Eye (tissue), 1 donor: ENCODE measurements around the gene OR4K2.
"Not testable (repeated sequence)": the region's sequence is repeated elsewhere in the genome, so short reads cannot be mapped to it uniquely, and the experiment has no call there.

ENCODE experiments used
- DNase-seq: peaks from one replicate; pipeline ENCODE4 v3.0.0-alpha.2; 2015

Gene OR4K2

DNA sequence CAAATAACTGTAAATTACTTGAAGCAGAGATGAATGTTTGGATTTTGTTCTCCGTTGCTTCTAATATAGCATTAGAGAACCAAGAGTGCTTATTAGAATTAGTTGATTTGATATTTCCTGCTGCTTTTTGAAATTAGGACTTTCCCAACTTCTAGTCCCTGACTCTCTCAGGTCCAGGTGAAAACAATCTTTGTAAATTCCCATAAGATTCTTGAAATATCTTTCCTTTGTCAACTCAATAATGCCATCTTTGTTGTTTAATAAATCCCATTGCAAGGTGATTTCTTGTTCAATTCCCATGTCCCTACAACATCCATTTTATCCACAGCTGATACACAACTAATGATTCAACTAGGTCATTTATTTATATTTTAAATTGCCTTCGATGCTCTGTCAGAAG is at the start of gene OR4K2:
Gene OR4K2, plus strand, starts transcription at position 301 of the 400 bp plus-strand sequence. CDS start 1,126 bp downstream, outside the sequence.
- DNase-seq, result no peak

DNA sequence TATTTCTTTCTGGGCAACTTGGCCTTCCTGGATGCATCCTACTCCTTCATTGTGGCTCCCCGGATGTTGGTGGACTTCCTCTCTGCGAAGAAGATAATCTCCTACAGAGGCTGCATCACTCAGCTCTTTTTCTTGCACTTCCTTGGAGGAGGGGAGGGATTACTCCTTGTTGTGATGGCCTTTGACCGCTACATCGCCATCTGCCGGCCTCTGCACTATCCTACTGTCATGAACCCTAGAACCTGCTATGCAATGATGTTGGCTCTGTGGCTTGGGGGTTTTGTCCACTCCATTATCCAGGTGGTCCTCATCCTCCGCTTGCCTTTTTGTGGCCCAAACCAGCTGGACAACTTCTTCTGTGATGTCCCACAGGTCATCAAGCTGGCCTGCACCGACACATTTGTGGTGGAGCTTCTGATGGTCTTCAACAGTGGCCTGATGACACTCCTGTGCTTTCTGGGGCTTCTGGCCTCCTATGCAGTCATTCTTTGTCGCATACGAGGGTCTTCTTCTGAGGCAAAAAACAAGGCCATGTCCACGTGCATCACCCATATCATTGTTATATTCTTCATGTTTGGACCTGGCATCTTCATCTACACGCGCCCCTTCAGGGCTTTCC is 47.2 kb upstream of the OR4K2 start:
- DNase-seq, result not testable (repeated sequence)

DNA sequence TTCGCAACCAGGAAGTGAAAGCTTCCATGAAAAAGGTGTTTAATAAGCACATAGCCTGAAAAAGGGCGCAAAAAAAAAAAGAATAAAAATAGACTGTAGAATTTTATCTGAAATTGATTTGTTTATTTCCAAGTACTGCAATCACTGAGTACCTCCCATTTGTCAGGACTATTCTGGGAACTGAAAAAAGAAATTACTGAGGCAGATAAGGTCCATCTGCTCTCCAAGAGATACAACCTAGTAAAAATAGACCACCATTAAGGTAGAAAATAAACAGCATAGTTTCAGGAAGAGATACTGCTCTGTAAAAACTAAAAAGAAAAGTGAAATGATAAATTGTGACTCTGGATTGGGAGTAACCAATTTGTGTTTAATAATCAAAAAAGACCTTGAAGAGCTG is 46.6 kb upstream of the OR4K2 start:
- no peak for DNase-seq

GRCh38 chr14:19834203-19834848 is 40.6 kb upstream of the OR4K2 start:
- DNase-seq, result not testable (repeated sequence)

DNA sequence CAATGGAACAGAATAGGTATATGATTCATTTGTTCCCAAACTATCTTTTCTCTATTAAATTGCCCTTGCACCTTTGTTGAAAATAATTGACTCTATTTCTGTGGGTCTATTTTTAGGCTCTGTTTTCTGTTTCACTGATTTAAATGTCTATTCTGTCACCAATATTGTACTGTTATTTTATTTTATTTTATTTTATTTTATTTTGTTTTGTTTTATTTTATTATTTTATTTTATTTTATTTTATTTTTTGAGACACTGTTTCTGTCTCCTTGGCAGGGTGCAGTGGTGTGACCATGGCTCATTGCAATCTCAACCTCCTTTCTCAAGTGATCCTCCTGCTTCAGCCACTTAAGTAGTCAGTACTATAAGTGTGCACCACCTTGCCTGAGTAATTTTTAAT is 36.5 kb upstream of the OR4K2 start:
- no peak for DNase-seq

- DNase-seq, result no peak
These were observed 23.6 kb upstream of the OR4K2 start for GRCh38 chr14:19851365-19851764.

GRCh38 chr14:19866061-19866669 is 8.8 kb upstream of the OR4K2 start:
- not testable (repeated sequence) for DNase-seq

DNA sequence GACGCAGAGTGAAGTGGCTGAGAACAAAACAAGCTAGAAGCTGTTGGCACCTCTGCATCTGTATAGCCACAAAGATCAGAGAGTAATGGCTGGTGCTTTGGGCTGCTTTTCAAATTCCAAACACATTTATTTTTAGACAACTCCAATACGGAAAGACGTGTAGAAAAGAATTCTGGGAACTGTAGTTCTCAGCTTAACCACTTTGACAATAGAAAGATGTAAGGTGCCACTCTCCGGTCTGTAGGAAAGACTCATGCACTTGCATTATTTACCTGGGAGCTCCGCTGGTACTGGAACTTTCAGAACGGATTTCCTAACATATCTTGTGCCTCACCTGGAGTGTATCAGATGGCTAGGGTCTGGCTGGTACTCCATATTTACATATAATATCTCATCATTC is 1.8 kb upstream of the OR4K2 start:
- no peak for DNase-seq

DNA sequence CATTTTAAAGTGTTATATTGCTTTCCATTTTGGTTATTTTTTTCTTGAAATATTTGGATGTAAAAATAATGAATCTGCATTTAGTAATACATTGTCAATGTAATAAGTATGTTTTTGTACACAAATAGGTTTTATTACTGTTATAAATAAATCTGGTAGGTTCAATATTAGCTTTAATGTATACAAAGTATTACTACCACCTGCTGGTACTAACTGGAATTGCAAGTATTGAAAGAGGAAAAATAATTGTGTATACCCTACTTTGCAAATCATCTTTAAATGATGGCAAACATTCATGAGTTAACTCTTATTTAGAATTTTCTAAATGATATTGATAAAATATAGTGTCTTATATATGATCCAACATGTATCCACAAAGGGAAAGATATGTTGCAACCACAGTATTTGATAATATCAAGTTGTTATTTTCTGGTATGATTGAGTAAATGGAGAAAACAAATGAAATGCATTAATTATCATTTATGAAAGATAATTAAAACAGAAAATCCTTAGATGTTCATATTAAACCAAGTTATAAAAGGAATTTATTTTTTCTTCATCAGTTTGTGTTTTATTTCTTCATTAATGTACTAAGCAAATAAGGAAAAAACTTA is 3.2 kb downstream of the OR4K2 start:
- no peak for DNase-seq

GRCh38 chr14:19895282-19895681 is 20.3 kb downstream of the OR4K2 start:
- no peak for DNase-seq

- no peak for DNase-seq
These were observed 26.1 kb downstream of the OR4K2 start for GRCh38 chr14:19900999-19901398.

GRCh38 chr14:19902409-19902808 is 27.5 kb downstream of the OR4K2 start:
- DNase-seq, result no peak

GRCh38 chr14:19906665-19907064 is 31.7 kb downstream of the OR4K2 start:
- DNase-seq, result no peak

DNA sequence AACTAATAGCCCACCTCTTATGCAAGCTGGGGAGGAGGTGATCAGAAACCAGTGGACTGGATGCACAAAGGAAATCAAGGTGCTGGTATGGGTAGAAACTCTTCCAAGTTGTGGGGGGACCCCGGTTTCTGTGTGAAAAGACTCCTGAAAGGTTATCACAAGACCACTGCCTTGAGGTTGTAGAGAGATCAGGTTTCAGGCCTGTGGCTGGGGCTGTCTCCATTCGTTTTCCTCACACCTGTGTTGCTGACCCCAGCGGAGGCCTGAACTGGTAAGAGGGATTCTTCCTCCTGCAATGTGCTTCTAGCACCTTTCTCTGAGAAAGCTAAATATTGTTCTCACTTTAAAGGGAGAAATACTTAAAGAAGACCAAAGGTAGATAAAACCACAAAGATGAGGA is 36.2 kb downstream of the OR4K2 start:
- DNase-seq, result no peak

- no peak for DNase-seq
These were observed 42.3 kb downstream of the OR4K2 start for GRCh38 chr14:19917243-19917642.

GRCh38 chr14:19917955-19918518 is 43.1 kb downstream of the OR4K2 start:
- DNase-seq, result no peak

DNA sequence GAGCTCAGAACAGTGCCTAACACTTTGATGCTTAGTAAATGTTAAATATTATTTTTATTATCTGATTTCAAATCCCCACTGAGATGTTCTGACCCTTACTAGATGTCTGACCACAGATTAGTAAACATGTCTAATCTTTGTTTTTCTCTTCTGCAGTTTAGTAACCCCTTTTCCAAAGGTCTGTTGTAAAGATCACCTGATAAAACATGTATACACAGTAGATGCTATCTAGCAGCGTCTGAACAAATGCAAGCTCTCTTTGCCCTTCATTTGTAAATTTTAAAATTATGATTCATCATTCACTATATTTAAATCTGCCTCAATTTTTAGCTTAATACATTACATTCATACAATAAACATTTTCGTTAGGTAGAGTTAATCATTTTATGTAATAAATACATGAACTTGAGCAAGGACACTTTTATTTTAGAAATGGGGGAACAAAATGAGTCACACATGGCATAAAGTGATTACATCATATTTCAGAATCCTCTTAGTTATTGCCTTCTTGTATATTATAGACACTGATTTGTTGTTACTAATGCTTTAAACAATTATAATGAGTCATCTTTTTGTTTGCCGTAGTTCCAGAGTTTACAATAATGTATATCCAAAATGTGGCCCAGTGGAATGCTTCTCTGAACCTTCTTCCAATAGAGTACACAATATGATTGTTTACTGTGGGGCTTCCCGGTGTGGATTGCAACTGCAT is 43.8 kb downstream of the OR4K2 start:
- DNase-seq, result no peak

- DNase-seq, result no peak
These were observed 45.2 kb downstream of the OR4K2 start, which contains the start of gene OR4K5 for GRCh38 chr14:19920021-19920657. OR4K5 (plus strand) TSS chr14:19920607; CDS start chr14:19920607, 0 bp downstream.

DNA sequence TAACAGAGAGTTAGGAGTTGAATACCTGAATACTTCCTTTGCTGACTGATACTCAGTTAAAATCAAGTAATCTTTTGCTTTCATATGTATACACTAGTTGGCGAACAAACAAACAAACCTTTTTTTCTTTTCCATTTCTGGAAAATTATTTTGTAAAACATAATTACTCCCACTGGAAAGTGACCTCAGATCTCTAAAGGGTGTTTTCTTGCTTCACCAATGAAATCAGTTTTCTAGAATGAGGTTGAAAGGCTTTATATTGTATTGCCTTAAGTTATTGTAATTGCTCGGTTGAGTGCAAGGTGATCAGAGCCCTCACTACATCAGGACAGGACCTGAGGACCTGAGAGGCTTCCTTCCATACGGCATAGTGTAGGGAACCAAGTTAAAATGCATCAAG is 55.7 kb downstream of the OR4K2 start, which contains the start of gene OR4K1:
Gene OR4K1, plus strand, starts transcription at position 301 of the 400 bp plus-strand sequence. CDS start 4,750 bp downstream, outside the sequence.
- DNase-seq, result no peak
